Caco-2 (cell line): Measurements from ENCODE around the gene SSX4B. TPM values are rescaled to one million over a fixed set of nuclear protein-coding genes. Genes with fewer than 3 reads are reported as not detected.
"Not testable (repeated sequence)": the region's sequence is repeated elsewhere in the genome, so short reads cannot be mapped to it uniquely, and the experiment has no call there.

ENCODE experiments used
- BruUV-seq: library from RNA; stranded (reverse); fragments of 400-500 nt; replicated peaks from 2 replicates; lab custom pipeline; 2021; lab: Mats Ljungman, UMichigan
- CTCF ChIA-PET: fragments of 300-600 bp; sonication (Branson Sonifier 250); formaldehyde crosslinking; loops from one replicate; lab custom pipeline; 2022; ENCODE audit warnings: antibody characterized with exemption; lab: Charles Lee
- POLR2A ChIA-PET: fragments of 300-600 bp; sonication (Branson Sonifier 250); formaldehyde crosslinking; loops from one replicate; lab custom pipeline; 2022; ENCODE audit warnings: antibody characterized with exemption; lab: Charles Lee
- DNase-seq, 2 experiments: peaks; one replicate each; pipeline versions ENCODE4 v3.0.0 to v3.0.0-alpha.2; 2020 to 2022
- H3K27me3 ChIP-seq: replicated peaks from 2 replicates; pipeline ENCODE4 v1.6.0; 2011; ENCODE audit warnings: low read length; ENCODE audit not compliant: control insufficient read depth, insufficient read depth
- H3K36me3 ChIP-seq: 2 replicates; pipeline ENCODE4 v1.5.1; 2011; ENCODE audit warnings: low read length; ENCODE audit not compliant: control insufficient read depth, insufficient read depth
- H3K4me1 ChIP-seq: fragments of 250-450 bp; sonication (Bioruptor Pico); 2 replicates; pipeline ENCODE4 v1.5.1; 2020; ENCODE audit warnings: mild to moderate bottlenecking
- H3K4me3 ChIP-seq: 2 replicates; pipeline ENCODE4 v1.5.1; 2011; ENCODE audit warnings: low read depth, mild to moderate bottlenecking, control low read depth, low read length
- H3K9me3 ChIP-seq: fragments of 250-450 bp; sonication (Bioruptor Pico); 2 replicates; pipeline ENCODE4 v1.5.1; 2020; ENCODE audit warnings: mild to moderate bottlenecking, moderate library complexity
- H3K27ac Mint-ChIP-seq: one replicate; pipeline ENCODE4 v1.8.0; 2022; ENCODE audit warnings: mixed read lengths; ENCODE audit not compliant: unreplicated experiment
- H3K27me3 Mint-ChIP-seq: one replicate; pipeline ENCODE4 v1.8.0; 2022; ENCODE audit warnings: mixed read lengths; ENCODE audit not compliant: insufficient read depth, unreplicated experiment
- H3K36me3 Mint-ChIP-seq: one replicate; pipeline ENCODE4 v1.8.0; 2022; ENCODE audit warnings: mild to moderate bottlenecking, mixed read lengths; ENCODE audit not compliant: insufficient read depth, unreplicated experiment
- H3K4me1 Mint-ChIP-seq: one replicate; pipeline ENCODE4 v1.8.0; 2022; ENCODE audit warnings: low read depth, mixed read lengths; ENCODE audit not compliant: unreplicated experiment
- H3K4me3 Mint-ChIP-seq: one replicate; pipeline ENCODE4 v1.8.0; 2022; ENCODE audit warnings: mild to moderate bottlenecking, moderate library complexity, mixed read lengths; ENCODE audit not compliant: unreplicated experiment
- H3K9me3 Mint-ChIP-seq: one replicate; pipeline ENCODE4 v1.8.0; 2022; ENCODE audit warnings: mixed read lengths; ENCODE audit not compliant: unreplicated experiment
- CTCF ChIP-seq, 2 experiments: fragments of 200-600 bp in 1 of 2; IDR thresholded peaks; 1 replicate in 1 of 2; 2 replicates in 1 of 2; pipeline versions ENCODE4 v1.5.1 to v1.8.0; 2011 to 2022; ENCODE audit warnings: antibody characterized with exemption in 1 of 2, control low read depth in 1 of 2, inconsistent platforms in 1 of 2, low read depth in 1 of 2, low read length in 1 of 2, mild to moderate bottlenecking in 1 of 2, moderate library complexity in 1 of 2; ENCODE audit not compliant: insufficient read depth in 1 of 2, severe bottlenecking in 1 of 2, unreplicated experiment in 1 of 2
- intact Hi-C: fragments of 100-400 bp; cut with micrococcal nuclease; formaldehyde crosslinking; loops from one replicate; pipeline ENCODE4 v1.10.0; 2022; ENCODE audit not compliant: unreplicated experiment
- total RNA-seq: library from RNA; stranded (reverse); gene quantifications from 2 replicates; pipeline ENCODE4 v1.2.3, GENCODE V29; 2022

SSX4B gene
- total RNA-seq, 1 experiment from 2014 or later = not detected

GRCh38 chrX:48357681-48358080, 54.1 kb downstream of the SSX4B start:
- no peak overlapping the region for H3K27ac Mint-ChIP-seq
- no peaks in the 10 kb centered on the region for H3K9me3 ChIP-seq
- no peak overlapping the region for H3K4me3 Mint-ChIP-seq
- TF ChIP-seq CTCF (IDR thresholded peaks at IDR 0.05; ENCODE audit: insufficient read depth in 1 of 2, low read depth in 1 of 2, low read length in 1 of 2, severe bottlenecking in 1 of 2, unreplicated experiment in 1 of 2) = no peak
- no peaks in the 10 kb centered on the region for H3K27me3 Mint-ChIP-seq
- no peaks in the 10 kb centered on the region for H3K4me1 ChIP-seq
- no peaks in the 10 kb centered on the region for H3K36me3 Mint-ChIP-seq
- no peaks in the 10 kb centered on the region for H3K27me3 ChIP-seq
- no peak for DNase-seq
- intact Hi-C loops = no loop called here
- no peaks in the 10 kb centered on the region for H3K36me3 ChIP-seq
- H3K9me3 Mint-ChIP-seq = no peaks in the 10 kb centered on the region
- H3K4me1 Mint-ChIP-seq = no peaks in the 10 kb centered on the region
- BruUV-seq = no TSS peak
- no peak overlapping the region for H3K4me3 ChIP-seq
- POLR2A ChIA-PET = interaction anchor here (0.6 kb wide), 1 partner anchor 81 kb away, joined by 9 read pairs; no protein-coding TSS in a partner anchor
- CTCF ChIA-PET = no interaction called here

- H3K27ac Mint-ChIP-seq, H3K36me3 Mint-ChIP-seq, H3K4me3 Mint-ChIP-seq, DNase-seq, BruUV-seq, H3K27me3 Mint-ChIP-seq, H3K4me1 Mint-ChIP-seq, H3K27me3 ChIP-seq, H3K9me3 ChIP-seq, H3K9me3 Mint-ChIP-seq, H3K36me3 ChIP-seq, H3K4me3 ChIP-seq, POLR2A ChIA-PET, intact Hi-C loops, CTCF ChIA-PET, H3K4me1 ChIP-seq: not testable (repeated sequence)
These were observed 55.3 kb downstream of the SSX4B start, which contains the start of gene SSX3 for GRCh38 chrX:48356315-48357094. SSX3 (minus strand) TSS chrX:48356703; CDS start chrX:48355249, 1,454 bp downstream.

Other genes starting within 250 kb of the SSX4B start
- gene SSX5, start 215.2 kb downstream of the SSX4B start, total RNA-seq = not detected in 2 replicates
- not detected in 2 replicates for gene SSX1, start 156.6 kb downstream of the SSX4B start, total RNA-seq
- not detected in 2 replicates for gene SSX3, start 55.3 kb downstream of the SSX4B start, total RNA-seq
- gene SSX4, start 28.4 kb downstream of the SSX4B start, total RNA-seq = not detected in 2 replicates
- 0.95 TPM in 1 of 2 replicates, not detected in the other for gene SLC38A5, start 58.3 kb upstream of the SSX4B start, total RNA-seq
- gene FTSJ1, start 64.2 kb upstream of the SSX4B start, total RNA-seq = 41.1 and 41.6 TPM in 2 replicates
- gene PORCN, start 97.0 kb upstream of the SSX4B start, total RNA-seq = 3.2 and 4.6 TPM in 2 replicates
- 141 and 154 TPM in 2 replicates for gene EBP, start 109.8 kb upstream of the SSX4B start, total RNA-seq
- gene TBC1D25, start 127.8 kb upstream of the SSX4B start, total RNA-seq = 9.3 and 11.1 TPM in 2 replicates
- 233 and 264 TPM in 2 replicates for gene RBM3, start 162.5 kb upstream of the SSX4B start, total RNA-seq
- 41.8 and 46.5 TPM in 2 replicates for gene WDR13, start 185.5 kb upstream of the SSX4B start, total RNA-seq